HCEC 1CT (cell line): ENCODE data around the gene ERBB4.
A peak's percentile ranks its signal among the peaks of the same experiment; 100 is the strongest.

ENCODE experiments used
- DNase-seq: peaks from one replicate; pipeline ENCODE4 v3.0.0-alpha.2; 2017

ERBB4 gene

GRCh38 chr2:211875488-211875887, 663.1 kb downstream of the ERBB4 start:
- DNase-seq, result peak; percentile 57

GRCh38 chr2:211868996-211869533, 669.5 kb downstream of the ERBB4 start:
- DNase-seq, result no peak

DNA sequence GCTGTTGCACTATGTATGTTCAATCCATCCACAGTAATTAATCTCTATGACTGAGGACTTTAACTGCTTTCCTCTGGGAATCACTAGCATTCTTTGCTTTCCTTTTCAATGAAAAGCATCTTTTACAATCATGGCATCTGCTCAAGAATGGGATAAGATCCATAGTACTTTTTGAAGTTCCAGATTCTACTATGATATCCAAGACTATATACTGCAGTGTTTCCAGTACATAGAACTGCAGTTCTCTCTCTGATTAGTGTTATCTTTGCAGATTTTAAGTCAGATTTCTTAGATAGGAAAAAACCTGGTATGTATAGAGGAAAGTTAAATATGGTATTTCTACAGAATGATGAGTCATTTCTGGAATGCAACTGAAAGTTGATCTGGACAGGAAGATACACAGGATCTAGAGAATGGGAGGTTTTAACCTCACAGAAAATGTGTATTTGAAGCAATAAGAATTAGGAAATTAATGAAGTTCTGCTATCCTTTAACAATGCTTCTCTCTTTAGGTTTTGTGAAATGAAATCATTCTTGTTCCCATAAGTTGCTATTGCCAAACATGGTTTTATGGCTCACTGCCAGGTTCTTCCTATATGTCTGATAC, 670.7 kb downstream of the ERBB4 start:
- DNase-seq, result peak; percentile 65

GRCh38 chr2:211864328-211864727, 674.3 kb downstream of the ERBB4 start:
- DNase-seq, result no peak

GRCh38 chr2:211860224-211860623, 678.4 kb downstream of the ERBB4 start:
- DNase-seq, result no peak

DNA sequence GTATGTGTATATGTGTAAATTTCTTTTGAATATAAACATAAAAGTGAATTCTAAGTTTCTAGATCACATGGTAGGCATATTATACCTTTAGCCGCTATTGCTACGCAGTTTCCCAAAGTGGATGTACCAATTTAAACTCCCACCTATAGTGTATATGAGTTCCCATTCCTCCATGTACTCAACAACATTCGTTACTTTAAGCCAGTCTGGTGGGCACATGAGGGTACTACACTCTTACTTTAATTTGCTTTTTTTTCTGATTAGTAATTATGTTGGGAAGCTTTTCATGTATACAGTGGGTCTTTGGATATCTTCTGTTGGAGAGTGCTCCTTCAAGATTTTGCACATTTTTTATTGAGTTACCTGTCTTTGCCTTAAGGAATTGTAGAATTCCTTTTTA, 683.8 kb downstream of the ERBB4 start:
- no peak for DNase-seq

DNA sequence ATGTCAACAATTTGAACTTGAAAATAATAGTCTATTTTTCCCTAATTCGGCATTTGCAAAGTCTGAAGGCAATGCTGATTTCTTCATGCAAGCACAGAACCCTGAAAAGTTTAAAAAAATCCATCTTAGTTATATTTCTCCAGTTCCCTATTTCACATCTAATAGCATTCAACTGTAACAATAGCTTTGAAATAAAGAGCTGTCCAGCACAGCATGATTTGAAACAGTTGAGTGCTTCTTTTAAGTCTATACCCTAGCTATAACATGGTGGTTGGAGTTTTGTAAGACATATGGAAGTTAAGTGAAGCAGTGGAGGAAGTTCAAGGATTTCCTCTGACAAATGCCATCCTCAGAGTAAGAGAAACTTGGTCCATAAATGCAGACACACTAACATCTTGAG, 691.9 kb downstream of the ERBB4 start:
- no peak for DNase-seq

DNA sequence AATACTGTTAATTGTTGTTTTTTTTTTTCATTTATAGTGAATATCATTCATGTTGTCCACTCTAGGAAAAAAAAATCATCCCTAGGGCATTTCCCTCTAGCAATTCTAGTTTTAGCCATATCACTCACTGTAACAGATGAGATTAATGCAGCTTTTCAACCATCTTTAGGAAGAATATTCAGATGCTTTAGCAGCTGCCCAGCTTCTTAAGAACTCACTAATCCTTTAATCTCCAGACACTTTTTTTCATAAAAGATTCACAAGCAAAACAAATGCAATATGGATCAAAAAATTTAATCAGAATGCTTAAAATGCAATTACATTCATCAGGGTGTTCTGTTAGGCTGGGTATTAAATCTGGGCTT, 692.6 kb downstream of the ERBB4 start:
- no peak for DNase-seq

GRCh38 chr2:211845338-211846035, 693.1 kb downstream of the ERBB4 start:
- DNase-seq, result no peak

DNA sequence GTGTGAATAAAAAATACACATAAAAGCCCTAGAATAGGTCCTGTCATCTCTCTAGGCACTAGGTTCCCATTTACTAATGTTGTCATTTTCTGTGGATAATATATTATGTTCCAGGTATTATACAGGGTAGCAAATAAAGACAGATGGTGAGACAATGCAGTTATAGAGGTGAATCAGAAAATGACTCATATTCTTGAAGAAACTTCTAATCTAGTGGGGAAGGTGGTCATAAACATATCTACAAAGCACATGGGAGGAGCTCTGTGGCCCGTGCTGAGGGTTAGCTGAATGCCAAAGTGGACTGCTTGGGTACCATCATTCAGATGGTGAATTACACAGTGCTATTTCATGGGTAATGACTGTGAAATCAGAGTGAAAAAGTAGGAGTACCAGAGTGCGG, 700.9 kb downstream of the ERBB4 start:
- no peak for DNase-seq

GRCh38 chr2:211837206-211837605, 701.4 kb downstream of the ERBB4 start:
- DNase-seq, result no peak

DNA sequence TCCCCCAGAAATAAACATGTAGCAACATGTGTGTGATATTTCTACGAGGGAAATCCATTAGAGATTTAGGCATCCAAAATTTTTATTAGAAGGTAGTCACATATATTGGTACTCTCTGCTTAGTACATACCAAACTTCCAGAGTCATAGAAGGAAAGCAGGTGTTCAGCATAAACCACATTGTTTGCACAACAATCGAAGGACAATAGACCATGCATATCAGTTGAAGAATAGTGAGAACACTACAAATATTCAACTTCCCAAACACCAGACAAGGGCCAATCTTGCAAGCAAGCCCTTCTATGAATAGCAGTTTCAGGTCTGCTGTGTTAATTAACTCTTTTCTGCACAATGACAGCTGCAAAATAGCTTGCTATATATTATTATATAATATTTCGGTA, 702.2 kb downstream of the ERBB4 start:
- DNase-seq, result no peak

DNA sequence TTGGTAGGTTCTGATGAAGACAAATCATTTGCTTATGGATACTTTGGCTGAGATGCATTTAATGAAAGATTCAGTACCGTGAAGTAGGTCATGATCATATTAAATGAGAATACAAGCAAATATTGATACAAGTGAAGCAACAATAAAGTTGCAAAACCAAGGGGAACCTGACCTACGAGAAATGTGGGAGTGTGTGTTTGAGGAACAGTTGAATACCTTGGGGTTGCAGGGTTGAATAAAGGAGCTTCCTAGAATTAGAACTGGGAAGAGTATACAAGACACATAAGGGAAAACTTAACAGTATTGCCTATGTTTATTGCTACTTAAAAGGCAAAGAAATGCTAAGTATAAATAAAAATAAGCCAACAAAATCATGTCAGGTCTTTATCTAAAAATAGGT, 702.9 kb downstream of the ERBB4 start:
- DNase-seq, result no peak

DNA sequence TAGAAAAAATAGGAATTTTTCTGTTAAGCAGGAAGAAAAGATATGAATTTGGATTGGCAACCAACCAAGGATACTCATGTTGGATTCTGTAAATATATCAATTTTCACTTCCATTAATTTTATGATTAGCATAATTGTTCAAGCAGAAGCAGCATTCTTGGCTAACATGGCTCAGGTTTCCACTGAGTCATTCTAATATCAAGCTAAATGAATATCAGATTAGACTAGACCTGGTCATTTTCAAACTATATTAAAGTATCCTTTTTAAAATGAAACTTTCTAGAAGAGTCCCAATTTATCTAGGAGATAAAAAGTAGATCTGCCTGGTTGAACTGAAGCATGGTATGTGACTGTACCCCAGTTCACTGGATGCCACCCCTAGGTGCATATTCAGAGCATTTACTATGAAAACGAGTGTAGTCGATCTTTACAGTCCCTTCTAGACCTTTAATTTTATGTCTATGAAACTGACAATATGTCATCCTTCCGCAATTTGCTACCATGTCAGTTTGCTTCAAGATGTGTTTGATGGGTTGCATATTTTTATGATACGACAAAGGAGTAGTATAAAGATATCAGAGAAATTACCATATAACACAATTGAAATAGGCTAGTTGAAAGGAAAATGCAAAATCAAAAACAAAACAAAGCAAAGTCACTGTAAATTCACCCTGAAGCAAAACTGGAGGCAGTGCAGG, 704.9 kb downstream of the ERBB4 start:
- no peak for DNase-seq

GRCh38 chr2:211829725-211830124, 708.9 kb downstream of the ERBB4 start:
- DNase-seq, result no peak

GRCh38 chr2:211823886-211824479, 714.6 kb downstream of the ERBB4 start:
- DNase-seq, result no peak

DNA sequence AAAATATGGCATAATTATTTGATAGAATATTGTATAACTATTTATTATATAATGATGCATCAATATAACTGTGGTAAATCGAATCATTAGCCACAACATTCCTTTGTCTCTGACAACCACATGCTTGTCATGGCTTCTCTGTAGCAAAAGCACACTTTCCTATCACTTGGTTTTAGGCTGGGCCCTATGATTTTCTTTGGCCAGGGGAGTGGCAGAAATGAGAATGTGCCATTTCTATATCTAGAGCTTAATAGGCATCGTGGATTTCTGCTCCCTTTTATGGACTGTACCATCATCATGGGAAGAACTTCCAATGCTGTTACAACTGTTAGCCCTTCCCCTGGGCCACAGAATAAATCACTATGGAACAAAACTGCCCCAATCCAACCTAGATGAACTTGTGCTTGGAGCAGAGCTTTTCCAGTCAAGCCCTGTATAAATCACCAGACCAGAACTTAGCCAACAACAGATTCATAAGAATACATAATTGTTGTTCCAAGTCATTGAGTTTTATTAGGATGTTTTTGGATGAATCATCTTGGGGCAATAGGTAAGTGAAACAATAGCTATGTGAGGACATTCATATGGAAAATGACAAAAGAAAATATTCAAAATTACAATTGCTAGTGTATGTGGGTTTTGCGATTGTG, 715.8 kb downstream of the ERBB4 start:
- no peak for DNase-seq

GRCh38 chr2:211816754-211817153, 721.8 kb downstream of the ERBB4 start:
- no peak for DNase-seq

DNA sequence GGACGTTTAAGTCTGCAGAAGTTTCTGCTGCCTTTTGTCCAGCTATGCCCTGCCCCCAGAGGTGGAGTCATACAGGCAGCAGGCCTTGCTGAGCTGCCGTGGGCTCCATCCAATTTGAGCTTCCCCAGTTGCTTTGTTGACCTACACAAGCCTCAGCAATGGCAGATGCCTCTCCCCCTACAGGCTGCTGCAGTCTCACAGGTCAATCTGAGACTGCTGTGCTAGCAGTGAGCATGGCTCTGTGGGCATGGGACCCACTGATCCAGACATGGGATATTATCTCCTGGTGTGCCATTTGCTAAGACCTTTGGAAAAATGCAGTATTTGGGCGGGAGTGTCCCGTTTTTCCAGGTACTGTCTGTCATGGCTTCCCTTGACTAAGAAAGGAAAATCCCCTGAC, 726.0 kb downstream of the ERBB4 start:
- no peak for DNase-seq

DNA sequence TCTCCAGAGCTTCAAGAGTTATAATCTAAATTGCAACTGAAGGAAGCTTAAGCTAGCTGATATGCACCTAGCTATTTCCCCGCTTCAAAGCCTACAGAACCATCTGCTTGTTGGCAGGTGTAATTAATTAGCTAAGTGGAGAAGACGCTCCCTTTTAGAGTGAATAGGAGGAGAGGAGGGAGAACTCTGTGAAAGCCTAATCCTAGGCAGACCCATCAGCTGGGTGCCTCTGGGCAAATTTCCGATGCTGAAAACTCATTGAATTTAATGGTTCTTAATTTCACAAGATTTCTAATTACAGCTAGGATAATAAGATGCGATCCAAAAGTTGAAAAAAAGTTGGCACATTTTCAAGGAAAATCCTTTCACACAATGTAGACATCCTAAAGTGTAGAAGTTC, 735.9 kb downstream of the ERBB4 start:
- no peak for DNase-seq

- no peak for DNase-seq
These were observed 738.6 kb downstream of the ERBB4 start for GRCh38 chr2:211800001-211800400.

DNA sequence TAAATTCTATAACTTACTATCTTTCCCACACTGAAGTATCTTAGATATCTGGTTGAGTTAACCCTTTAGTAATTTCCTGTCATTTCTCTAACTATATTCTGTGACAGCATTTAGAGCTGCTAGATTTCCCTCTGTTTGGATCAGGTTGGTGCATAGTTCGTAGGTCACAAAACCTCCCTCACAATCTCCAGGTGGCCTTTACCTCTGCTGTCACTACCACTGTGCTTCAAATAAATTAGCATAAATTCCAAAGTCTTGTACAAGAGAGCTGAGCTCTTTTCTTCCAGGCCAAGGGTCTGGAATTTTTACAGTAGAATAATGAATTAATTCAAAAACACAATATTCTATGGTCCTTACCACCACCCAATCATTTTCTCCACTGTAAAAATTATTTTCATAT, 739.7 kb downstream of the ERBB4 start:
- no peak for DNase-seq

GRCh38 chr2:211793690-211794089, 744.9 kb downstream of the ERBB4 start:
- no peak for DNase-seq
